ENCODE measurements around the gene PHYHD1. TPM values are rescaled to one million over a fixed set of nuclear protein-coding genes. Genes with fewer than 3 reads are reported as not detected.

Gene PHYHD1
- total and polyA plus RNA-seq, 7 donors, result 1.6 to 30.5 (median 15.5) TPM

- Histone ChIP-seq H3K27me3 (no peaks in the 10 kb centered on the region), H3K9me3 (no peaks in the 10 kb centered on the region), H3K27ac (peak overlapping the region in 2 of 4 donors; percentile 45 to 58), H3K4me3 (no peak overlapping the region), H3K36me3 (peaks cover 0 to 51% (median 15%) of the 10 kb centered on the region in 4 donors), H3K4me1 (peaks cover 0 to 32% (median 28%) of the 10 kb centered on the region in 4 donors)
- TF ChIP-seq POLR2A (IDR thresholded peaks at IDR 0.05) (no peak), CTCF (IDR thresholded peaks at IDR 0.05) (no peak), EP300 (IDR thresholded peaks at IDR 0.05) (no peak), POLR2AphosphoS5 (IDR thresholded peaks at IDR 0.05) (no peak)
- intact Hi-C loops (cut with DNase I), result no loop called here
- 90 to 92% methylated on average over 7 of the region's 7 CpGs for WGBS, 2 donors
- no peak for DNase-seq
These were observed 19.4 kb upstream of the PHYHD1 start for GRCh38 chr9:128901379-128901778.

- DNase-seq, result no peak
- WGBS, 2 donors, result 70 to 72% methylated on average over 5 of the region's 5 CpGs
- Histone ChIP-seq H3K27me3 (no peaks in the 10 kb centered on the region), H3K4me1 (peaks cover 0 to 33% (median 32%) of the 10 kb centered on the region in 4 donors), H3K9me3 (no peaks in the 10 kb centered on the region), H3K36me3 (peaks cover 0 to 47% (median 14%) of the 10 kb centered on the region in 4 donors), H3K4me3 (no peak overlapping the region), H3K27ac (peak overlapping the region; percentile 17 to 58 (median 40))
- intact Hi-C loops (cut with DNase I), result no loop called here
- TF ChIP-seq EP300 (IDR thresholded peaks at IDR 0.05), result no peak
- no peak for TF ChIP-seq POLR2A (IDR thresholded peaks at IDR 0.05)
- no peak for TF ChIP-seq CTCF (IDR thresholded peaks at IDR 0.05)
These were observed 19.0 kb upstream of the PHYHD1 start for GRCh38 chr9:128901822-128902221.

- H3K27me3 ChIP-seq, result no peaks in the 10 kb centered on the region
- intact Hi-C loops (cut with DNase I), result no loop called here
- H3K27ac ChIP-seq, result peak overlapping the region; percentile 34 to 58 (median 44)
- DNase-seq, result no peak
- TF ChIP-seq POLR2AphosphoS5 (IDR thresholded peaks at IDR 0.05) (peak in 2 of 4 donors; percentile 19 to 30), CTCF (IDR thresholded peaks at IDR 0.05) (no peak)
- 17 to 39% methylated on average over 23 of the region's 23 CpGs for WGBS, 2 donors
- H3K36me3 ChIP-seq, result peaks cover 3 to 47% (median 13%) of the 10 kb centered on the region in 4 donors
- no peaks in the 10 kb centered on the region for H3K9me3 ChIP-seq
- H3K4me3 ChIP-seq, result no peak overlapping the region
- peaks cover 0 to 35% (median 33%) of the 10 kb centered on the region in 4 donors for H3K4me1 ChIP-seq
These were observed 18.3 kb upstream of the PHYHD1 start for GRCh38 chr9:128902351-128903078.

- DNase-seq, result no peak
- intact Hi-C loops (cut with DNase I), result no loop called here
- Histone ChIP-seq H3K4me3 (no peak overlapping the region), H3K4me1 (peaks cover 0 to 35% (median 33%) of the 10 kb centered on the region in 4 donors), H3K27ac (peak overlapping the region; percentile 19 to 58 (median 44)), H3K27me3 (no peaks in the 10 kb centered on the region), H3K9me3 (no peaks in the 10 kb centered on the region), H3K36me3 (peaks cover 8 to 48% (median 17%) of the 10 kb centered on the region in 4 donors)
- 85 to 97% methylated on average over 2 of the region's 2 CpGs for WGBS, 2 donors
- TF ChIP-seq EP300 (IDR thresholded peaks at IDR 0.05) (no peak), POLR2A (IDR thresholded peaks at IDR 0.05) (no peak), POLR2AphosphoS5 (IDR thresholded peaks at IDR 0.05) (no peak), CTCF (IDR thresholded peaks at IDR 0.05) (no peak)
These were observed 17.7 kb upstream of the PHYHD1 start for GRCh38 chr9:128903079-128903461.
